Right lobe of liver (tissue), 6 donors: ENCODE data around the gene ADARB2. TPM values are rescaled to one million over a fixed set of nuclear protein-coding genes. Genes with fewer than 3 reads are reported as not detected.
A peak's percentile ranks its signal among the peaks of the same experiment; 100 is the strongest.

ENCODE experiments used
- ATAC-seq, 4 donors: fragments of 200-7000 bp; cut with Tn5 transposase; one replicate each; pipeline ENCODE4 v1.9.1; 2020; ENCODE audit warnings: mild to moderate bottlenecking in 4 of 4, moderate library complexity in 4 of 4
- DNase-seq, 3 donors: peaks; one replicate each; pipeline ENCODE4 v3.0.0-alpha.2; 2020
- H3K27ac ChIP-seq, 3 donors: fragments of 200-600 bp; one replicate each; pipeline ENCODE4 v1.8.0; 2022
- H3K27me3 ChIP-seq, 2 donors: fragments of 200-600 bp; one replicate each; pipeline ENCODE4 v1.8.0; 2022
- H3K36me3 ChIP-seq, 4 donors: fragments of 200-600 bp; sonication (generic) in 1 of 4; one replicate each; pipeline versions ENCODE4 v1.5.1 to v1.8.0; 2017 to 2022; ENCODE audit warnings: control low read depth in 1 of 4
- H3K4me1 ChIP-seq, 4 donors: fragments of 200-600 bp; sonication (generic) in 1 of 4; one replicate each; pipeline versions ENCODE4 v1.5.1 to v1.8.0; 2017 to 2022; ENCODE audit warnings: control low read depth in 1 of 4
- H3K4me3 ChIP-seq, 3 donors: fragments of 200-600 bp; one replicate each; pipeline ENCODE4 v1.8.0; 2022
- H3K9me3 ChIP-seq, 4 donors: fragments of 200-600 bp; sonication (generic) in 1 of 4; one replicate each; pipeline versions ENCODE4 v1.5.1 to v1.8.0; 2017 to 2022; ENCODE audit warnings: control low read depth in 1 of 4
- POLR2A ChIP-seq: fragments of 450-650 bp; IDR thresholded peaks from one replicate; pipeline ENCODE4 v1.6.1; 2017; ENCODE audit warnings: antibody characterized with exemption, mild to moderate bottlenecking
- WGBS: methylation state at CpG from one replicate; pipeline ENCODE4 v1.1.6; 2018; ENCODE audit warnings: low coverage, low lambda C conversion rate; ENCODE audit not compliant: insufficient coverage; ENCODE audit errors: missing lambda C conversion rate; 5-methylcytosine and 5-hydroxymethylcytosine counted together
- intact Hi-C, 2 donors: fragments of 100-400 bp; cut with DNase I; formaldehyde crosslinking; loops; one replicate each; pipeline versions ENCODE4 v1.11.2 to v1.14.1; 2022
- total RNA-seq, 6 experiments: library from RNA; depleted of rRNA in 2 of 6; stranded (reverse); fragments of >200 nt in 2 of 6; fragmentation: NEBNext Ultra II Directional in 3 of 6; extraction: Animal tissue kit (Norgen Biotek cat#: 25700) in 3 of 6; gene quantifications; one replicate each; pipeline versions ENCODE4 v1.1.0 to v1.2.4, GENCODE V29; 2016 to 2023
- TF ChIP-seq, protein P1 (sequence below), 4 donors: fragments of 200-600 bp in 3 of 4; fragments of 450-650 bp in 1 of 4; IDR thresholded peaks; one replicate each; pipeline versions ENCODE4 v1.5.1 to v1.8.0; 2016 to 2022; ENCODE audit warnings: antibody characterized with exemption in 4 of 4, mild to moderate bottlenecking in 2 of 4
- donor health status: DM: no; HTN: yes; CAD: no.
- donor health status: DM: no; HTN: no; CAD: no.
- donor health status: DM: no; HTN: no; CAD: no.
- donor health status: DM: no; HTN: yes; CAD: no.
- donor health status: DM: no; HTN: yes; CAD: no.

Gene ADARB2
- total RNA-seq, 6 experiments from 2014 or later: 0.07 to 0.68 (median 0.42) TPM

DNA sequence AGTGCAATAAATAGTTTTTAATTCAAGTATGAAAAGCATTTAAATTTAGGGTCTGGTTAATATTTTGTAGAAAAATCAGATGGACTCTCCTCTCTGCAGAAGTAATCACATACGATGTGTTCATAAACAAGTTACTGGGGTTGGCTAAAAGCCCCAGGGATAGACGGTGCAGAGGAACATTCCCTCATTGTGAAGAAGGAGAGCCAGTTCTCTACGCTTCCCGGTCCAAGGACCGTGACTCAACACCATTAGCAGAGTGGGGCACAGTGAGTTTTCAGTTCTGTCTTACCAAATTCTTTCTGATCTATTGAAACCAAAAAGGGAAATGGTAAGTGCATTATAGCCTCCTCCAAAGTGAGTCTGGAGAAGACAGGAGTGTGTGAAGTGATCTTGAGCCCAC is 353.3 kb downstream of the ADARB2 start:
- H3K4me1 ChIP-seq: no peaks in the 10 kb centered on the region
- ATAC-seq: no peak
- 42% methylated on average over 5 of the region's 5 CpGs for WGBS
- H3K27me3 ChIP-seq: no peaks in the 10 kb centered on the region
- H3K27ac ChIP-seq: no peak overlapping the region
- no peaks in the 10 kb centered on the region for H3K36me3 ChIP-seq
- TF ChIP-seq, protein P1, sequence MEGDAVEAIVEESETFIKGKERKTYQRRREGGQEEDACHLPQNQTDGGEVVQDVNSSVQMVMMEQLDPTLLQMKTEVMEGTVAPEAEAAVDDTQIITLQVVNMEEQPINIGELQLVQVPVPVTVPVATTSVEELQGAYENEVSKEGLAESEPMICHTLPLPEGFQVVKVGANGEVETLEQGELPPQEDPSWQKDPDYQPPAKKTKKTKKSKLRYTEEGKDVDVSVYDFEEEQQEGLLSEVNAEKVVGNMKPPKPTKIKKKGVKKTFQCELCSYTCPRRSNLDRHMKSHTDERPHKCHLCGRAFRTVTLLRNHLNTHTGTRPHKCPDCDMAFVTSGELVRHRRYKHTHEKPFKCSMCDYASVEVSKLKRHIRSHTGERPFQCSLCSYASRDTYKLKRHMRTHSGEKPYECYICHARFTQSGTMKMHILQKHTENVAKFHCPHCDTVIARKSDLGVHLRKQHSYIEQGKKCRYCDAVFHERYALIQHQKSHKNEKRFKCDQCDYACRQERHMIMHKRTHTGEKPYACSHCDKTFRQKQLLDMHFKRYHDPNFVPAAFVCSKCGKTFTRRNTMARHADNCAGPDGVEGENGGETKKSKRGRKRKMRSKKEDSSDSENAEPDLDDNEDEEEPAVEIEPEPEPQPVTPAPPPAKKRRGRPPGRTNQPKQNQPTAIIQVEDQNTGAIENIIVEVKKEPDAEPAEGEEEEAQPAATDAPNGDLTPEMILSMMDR (IDR thresholded peaks at IDR 0.05): no peak
- no peak for TF ChIP-seq POLR2A
- intact Hi-C loops: no loop called here
- no peak overlapping the region for H3K4me3 ChIP-seq
- peak in 1 of 3 donors; percentile 5 for DNase-seq
- H3K9me3 ChIP-seq: no peaks in the 10 kb centered on the region

DNA sequence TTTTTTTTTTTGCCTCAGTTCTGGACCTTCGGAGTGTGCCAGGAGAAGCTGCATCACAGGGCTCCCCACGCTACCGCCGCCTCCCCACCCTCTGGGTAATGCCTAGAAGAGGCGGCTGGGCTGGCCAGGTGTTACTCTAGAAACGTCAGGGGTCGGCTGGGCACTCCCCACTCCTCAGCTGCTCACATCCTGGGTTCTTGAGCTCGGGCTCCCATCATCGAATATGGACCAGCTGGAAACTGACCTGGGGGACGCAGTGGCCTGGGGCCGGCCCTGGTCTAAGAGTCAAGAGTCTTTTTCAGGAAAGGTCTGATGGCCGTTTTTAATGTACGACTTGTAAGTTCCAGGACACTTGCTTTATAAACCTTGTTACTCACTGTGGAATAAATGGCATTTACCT is 354.6 kb downstream of the ADARB2 start:
- H3K36me3 ChIP-seq: no peaks in the 10 kb centered on the region
- no peak for TF ChIP-seq POLR2A
- TF ChIP-seq, protein P1 (IDR thresholded peaks at IDR 0.05): no peak
- H3K4me1 ChIP-seq: no peaks in the 10 kb centered on the region
- no peak overlapping the region for H3K27ac ChIP-seq
- DNase-seq: peak in 1 of 3 donors; percentile 26
- no peaks in the 10 kb centered on the region for H3K27me3 ChIP-seq
- intact Hi-C loops: no loop called here
- no peak for ATAC-seq
- 62% methylated on average over 9 of the region's 13 CpGs for WGBS
- H3K9me3 ChIP-seq: no peaks in the 10 kb centered on the region
- no peak overlapping the region for H3K4me3 ChIP-seq

DNA sequence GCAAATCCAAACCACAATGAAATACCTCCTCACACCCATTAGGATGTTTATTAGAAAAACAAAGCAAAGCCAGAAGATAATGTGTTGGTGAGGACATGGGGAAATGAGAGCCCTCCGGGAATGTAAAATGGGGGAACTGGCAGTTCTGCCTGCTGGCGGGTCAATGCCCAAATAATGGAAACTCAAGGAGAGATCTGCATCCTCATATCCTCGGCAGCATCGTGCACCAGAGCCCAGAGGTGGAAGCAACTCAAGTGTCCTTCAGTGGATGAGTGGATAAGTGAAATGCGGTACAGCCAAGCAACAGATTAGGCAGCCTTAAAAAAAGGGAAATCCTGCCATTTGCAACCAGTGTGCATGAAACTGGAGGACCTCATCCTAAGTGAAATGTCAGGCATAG is 356.0 kb downstream of the ADARB2 start:
- DNase-seq: no peak
- WGBS: 39% methylated on average over 5 of the region's 5 CpGs
- intact Hi-C loops: no loop called here
- TF ChIP-seq, protein P1 (IDR thresholded peaks at IDR 0.05): no peak
- TF ChIP-seq POLR2A: no peak
- Histone ChIP-seq H3K4me3 (no peak overlapping the region), H3K27me3 (no peaks in the 10 kb centered on the region), H3K27ac (no peak overlapping the region), H3K9me3 (no peaks in the 10 kb centered on the region), H3K4me1 (no peaks in the 10 kb centered on the region), H3K36me3 (no peaks in the 10 kb centered on the region)
- no peak for ATAC-seq

DNA sequence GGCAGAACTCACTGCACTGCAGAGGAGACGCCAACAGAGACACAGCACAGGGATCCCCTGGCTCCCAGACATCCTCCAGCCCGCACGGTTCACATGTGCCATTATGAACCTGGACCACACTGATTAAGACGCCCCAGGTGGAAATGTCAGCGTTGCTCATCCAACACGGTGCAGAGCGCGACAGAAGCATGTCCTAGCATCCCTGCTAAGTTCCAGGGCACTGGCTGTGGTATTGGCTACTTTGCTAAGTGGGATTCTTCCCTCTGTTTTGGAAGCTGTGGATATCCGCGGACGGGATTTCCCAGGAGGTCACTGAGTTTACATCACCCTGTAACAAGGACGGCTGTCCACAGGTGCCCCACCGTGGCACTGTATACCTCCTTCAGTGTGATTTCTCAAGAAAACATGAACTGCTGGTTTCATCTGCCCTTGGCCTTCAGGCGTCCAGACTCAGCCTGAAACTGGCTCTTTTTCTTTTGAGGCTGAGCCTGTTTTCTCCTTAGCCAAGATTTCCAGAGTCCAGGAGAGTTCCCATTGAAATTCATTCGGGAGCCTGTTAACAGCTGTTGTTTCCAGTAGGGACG is 357.1 kb downstream of the ADARB2 start:
- TF ChIP-seq, protein P1 (IDR thresholded peaks at IDR 0.05): no peak
- TF ChIP-seq POLR2A: no peak
- DNase-seq: no peak
- Histone ChIP-seq H3K4me3 (no peak overlapping the region), H3K9me3 (no peaks in the 10 kb centered on the region), H3K27ac (no peak overlapping the region), H3K27me3 (no peaks in the 10 kb centered on the region), H3K4me1 (no peaks in the 10 kb centered on the region), H3K36me3 (no peaks in the 10 kb centered on the region)
- WGBS: 23% methylated on average over 7 of the region's 16 CpGs
- intact Hi-C loops: no loop called here
- ATAC-seq: no peak

DNA sequence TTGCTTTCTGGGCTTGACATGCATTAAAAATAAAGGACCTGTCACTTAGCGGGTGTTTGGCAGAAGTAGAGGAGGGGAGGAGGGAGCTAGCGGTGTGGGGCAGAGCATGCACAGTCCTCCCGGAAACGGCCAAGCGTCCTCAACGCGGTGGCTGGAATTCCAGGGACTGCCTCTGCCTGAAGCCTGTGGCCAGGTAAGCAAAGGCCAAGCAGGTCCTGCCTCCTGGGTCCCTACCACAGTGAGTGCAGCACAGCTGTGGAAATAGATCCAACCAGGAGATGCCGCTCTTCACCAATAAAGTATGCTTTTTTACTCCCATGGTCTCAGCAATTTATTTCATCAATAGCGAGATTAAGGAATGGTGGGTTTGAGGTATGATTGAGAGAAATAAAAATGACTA is 357.7 kb downstream of the ADARB2 start:
- ATAC-seq: no peak

More for the DNA sequence above, 357.7 kb downstream of the ADARB2 start:
- Histone ChIP-seq H3K9me3 (no peaks in the 10 kb centered on the region), H3K4me1 (no peaks in the 10 kb centered on the region), H3K27ac (no peak overlapping the region), H3K36me3 (no peaks in the 10 kb centered on the region), H3K27me3 (no peaks in the 10 kb centered on the region), H3K4me3 (no peak overlapping the region)
- intact Hi-C loops: no loop called here
- WGBS: 18% methylated on average over 8 of the region's 9 CpGs
- no peak for TF ChIP-seq POLR2A
- TF ChIP-seq, protein P1 (IDR thresholded peaks at IDR 0.05): no peak
- DNase-seq: no peak
